Fibroblast of the aortic adventitia (primary cell): ENCODE data around the gene PIEZO2. TPM values are rescaled to one million over a fixed set of nuclear protein-coding genes. Genes with fewer than 3 reads are reported as not detected.
"Not testable (repeated sequence)": the region's sequence is repeated elsewhere in the genome, so short reads cannot be mapped to it uniquely, and the experiment has no call there.

Experiments used
- DNase-seq: peaks from one replicate; pipeline ENCODE4 v3.0.0-alpha.2; 2010; ENCODE audit warnings: low read depth
- H3K4me3 ChIP-seq: 2 replicates; pipeline ENCODE4 v1.5.1; 2011; ENCODE audit warnings: low read depth, mild to moderate bottlenecking, control low read depth, low read length, moderate library complexity
- total RNA-seq: library from RNA; depleted of rRNA; stranded (reverse); fragments of >200 nt; gene quantifications from 2 replicates; pipeline ENCODE4 v1.2.3, GENCODE V29; 2012; ENCODE audit warnings: low replicate concordance
- TF ChIP-seq, protein P1 (sequence below): IDR thresholded peaks from 2 replicates; pipeline ENCODE4 v1.5.1; 2011; ENCODE audit warnings: mild to moderate bottlenecking, low read length, control low read depth, inconsistent platforms; ENCODE audit not compliant: insufficient read depth

The PIEZO2 gene
- total RNA-seq, 1 donor, result 1.6 TPM

- TF ChIP-seq, protein P1, sequence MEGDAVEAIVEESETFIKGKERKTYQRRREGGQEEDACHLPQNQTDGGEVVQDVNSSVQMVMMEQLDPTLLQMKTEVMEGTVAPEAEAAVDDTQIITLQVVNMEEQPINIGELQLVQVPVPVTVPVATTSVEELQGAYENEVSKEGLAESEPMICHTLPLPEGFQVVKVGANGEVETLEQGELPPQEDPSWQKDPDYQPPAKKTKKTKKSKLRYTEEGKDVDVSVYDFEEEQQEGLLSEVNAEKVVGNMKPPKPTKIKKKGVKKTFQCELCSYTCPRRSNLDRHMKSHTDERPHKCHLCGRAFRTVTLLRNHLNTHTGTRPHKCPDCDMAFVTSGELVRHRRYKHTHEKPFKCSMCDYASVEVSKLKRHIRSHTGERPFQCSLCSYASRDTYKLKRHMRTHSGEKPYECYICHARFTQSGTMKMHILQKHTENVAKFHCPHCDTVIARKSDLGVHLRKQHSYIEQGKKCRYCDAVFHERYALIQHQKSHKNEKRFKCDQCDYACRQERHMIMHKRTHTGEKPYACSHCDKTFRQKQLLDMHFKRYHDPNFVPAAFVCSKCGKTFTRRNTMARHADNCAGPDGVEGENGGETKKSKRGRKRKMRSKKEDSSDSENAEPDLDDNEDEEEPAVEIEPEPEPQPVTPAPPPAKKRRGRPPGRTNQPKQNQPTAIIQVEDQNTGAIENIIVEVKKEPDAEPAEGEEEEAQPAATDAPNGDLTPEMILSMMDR, result no peak
- no peak overlapping the region for H3K4me3 ChIP-seq
- no peak for DNase-seq
These were observed 209.5 kb downstream of the PIEZO2 start for GRCh38 chr18:10939822-10940221.

GRCh38 chr18:10937743-10938640 lies 211.4 kb downstream of the PIEZO2 start:
- DNase-seq, result no peak
- no peak overlapping the region for H3K4me3 ChIP-seq
- TF ChIP-seq, protein P1, result no peak

DNA sequence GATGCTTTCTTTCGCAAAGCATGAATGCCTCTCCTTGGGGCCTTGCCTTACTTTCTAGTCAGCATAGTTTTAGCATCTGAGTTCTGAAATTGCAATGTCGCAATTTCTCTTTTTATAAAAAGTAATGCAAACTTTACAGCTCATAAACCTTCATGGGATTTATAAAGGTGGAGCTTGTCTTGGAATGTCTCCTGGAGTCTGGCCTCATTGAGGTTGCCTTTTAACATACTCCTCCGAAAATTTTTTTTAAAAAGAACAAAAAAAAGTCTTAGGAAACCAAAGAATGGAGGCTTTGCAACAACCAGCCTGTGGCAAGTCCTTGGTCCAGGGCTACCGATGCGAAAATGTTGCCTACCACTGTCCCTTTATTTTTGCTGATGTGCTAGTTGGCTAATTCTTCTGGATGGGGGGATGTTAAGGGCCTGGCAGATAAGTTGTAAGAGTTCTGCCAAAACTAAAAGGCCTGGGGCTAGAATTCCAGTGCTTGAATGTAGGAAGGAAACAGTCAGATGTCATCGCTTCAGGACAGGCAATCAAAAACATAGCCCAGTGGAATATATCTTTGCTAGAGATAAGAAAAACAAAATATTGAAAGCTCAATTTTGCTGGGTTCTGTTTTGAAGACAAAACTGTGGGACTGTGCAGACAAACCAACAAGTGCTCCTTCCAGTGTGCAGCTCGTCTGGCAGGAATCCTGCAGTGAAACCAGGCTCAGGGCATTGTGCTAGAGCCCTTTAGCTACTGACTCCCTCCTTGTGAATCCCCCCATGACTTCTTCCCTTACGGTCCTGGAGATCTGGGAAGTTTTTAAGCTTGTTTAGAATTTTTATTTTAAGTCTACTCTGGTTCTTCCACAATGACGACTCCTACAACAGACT lies 213.0 kb downstream of the PIEZO2 start:
- DNase-seq, result peak; percentile 79
- TF ChIP-seq, protein P1, result no peak
- no peak overlapping the region for H3K4me3 ChIP-seq

DNA sequence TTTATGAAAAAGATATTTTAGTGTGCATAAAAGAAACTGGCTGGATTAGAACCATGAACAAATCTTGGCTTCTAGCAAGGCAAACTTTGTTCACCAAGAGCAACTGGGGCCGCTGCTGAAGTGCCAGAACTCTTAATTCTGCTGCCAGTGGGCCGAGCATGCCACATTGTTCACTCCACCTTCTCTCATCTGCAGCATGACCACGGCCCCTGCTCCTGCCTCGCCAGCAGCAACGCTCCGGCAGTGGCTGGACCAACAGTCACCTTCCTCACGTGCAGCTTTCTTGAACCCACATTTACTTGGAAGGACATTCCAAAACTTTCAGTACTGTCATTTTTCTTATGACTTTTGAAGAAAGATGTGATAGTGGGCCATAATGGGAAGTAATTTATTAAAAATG lies 213.8 kb downstream of the PIEZO2 start:
- TF ChIP-seq, protein P1, result no peak
- DNase-seq, result no peak
- H3K4me3 ChIP-seq, result no peak overlapping the region

- DNase-seq, result not testable (repeated sequence)
These were observed 215.7 kb downstream of the PIEZO2 start for GRCh38 chr18:10933648-10934047.

DNA sequence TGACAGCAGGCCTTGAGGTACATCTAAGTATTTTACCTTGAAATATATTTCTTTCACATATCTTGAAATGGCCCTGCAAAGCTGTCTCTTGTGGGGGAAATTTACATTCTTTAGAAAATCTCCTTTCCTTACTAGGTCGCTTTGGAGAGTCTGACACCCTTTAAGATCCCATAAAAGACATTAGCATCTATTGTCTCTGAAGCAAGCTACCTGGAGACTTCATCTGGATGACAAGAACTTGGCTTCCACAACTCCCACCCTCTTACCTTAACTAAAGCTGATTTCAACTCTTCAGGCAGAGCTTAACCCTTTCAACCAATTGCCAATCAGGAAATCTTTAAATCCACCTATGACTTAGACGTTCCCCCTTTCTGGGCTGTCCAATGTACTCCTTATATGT lies 219.3 kb downstream of the PIEZO2 start:
- no peak for DNase-seq
- H3K4me3 ChIP-seq, result no peak overlapping the region
- TF ChIP-seq, protein P1, result no peak

More at GRCh38 chr18:10933648-10934047, 215.7 kb downstream of the PIEZO2 start:
- not testable (repeated sequence) for H3K4me3 ChIP-seq
